GM18499 (cell line): ENCODE measurements around the gene CELSR1.

Experiments used
- ATAC-seq: cut with Tn5 transposase; IDR thresholded peaks from one replicate; pipeline ENCODE4 v1.9.1; 2021; ENCODE audit warnings: moderate number of reproducible peaks; ENCODE audit not compliant: insufficient read depth, unreplicated experiment

Gene CELSR1

DNA sequence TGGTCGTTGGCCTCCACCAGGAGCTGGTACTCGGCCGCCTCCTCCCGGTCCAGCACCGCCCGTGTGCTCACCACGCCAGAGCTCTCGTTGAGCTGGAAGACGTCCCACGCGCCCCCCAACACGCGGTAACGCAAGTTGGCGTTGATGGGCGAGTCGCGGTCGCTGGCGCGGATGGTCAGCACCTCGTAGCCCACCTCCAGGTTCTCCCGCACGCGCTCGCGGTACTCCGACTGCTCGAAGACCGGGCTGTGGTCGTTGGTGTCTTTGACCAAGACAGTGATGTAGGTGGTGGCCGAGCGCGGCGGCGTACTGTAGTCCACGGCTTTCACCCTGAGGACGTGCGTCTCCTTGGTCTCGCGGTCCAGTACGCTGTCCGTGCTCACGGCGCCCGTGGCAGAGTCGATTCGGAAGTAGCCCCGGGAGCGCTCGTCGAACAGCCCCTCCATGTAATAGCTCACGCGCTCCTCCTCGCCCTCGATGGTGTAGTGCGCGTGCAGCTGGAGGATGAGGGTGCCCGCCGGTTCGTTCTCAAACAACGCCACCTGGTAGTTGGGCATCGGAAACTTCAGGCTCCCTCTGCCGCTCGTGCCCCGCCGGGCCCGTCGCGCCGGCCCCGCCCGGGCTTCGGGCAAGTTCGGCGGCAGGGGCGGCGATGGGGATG, 1.4 kb downstream of the CELSR1 start:
- no peak for ATAC-seq

DNA sequence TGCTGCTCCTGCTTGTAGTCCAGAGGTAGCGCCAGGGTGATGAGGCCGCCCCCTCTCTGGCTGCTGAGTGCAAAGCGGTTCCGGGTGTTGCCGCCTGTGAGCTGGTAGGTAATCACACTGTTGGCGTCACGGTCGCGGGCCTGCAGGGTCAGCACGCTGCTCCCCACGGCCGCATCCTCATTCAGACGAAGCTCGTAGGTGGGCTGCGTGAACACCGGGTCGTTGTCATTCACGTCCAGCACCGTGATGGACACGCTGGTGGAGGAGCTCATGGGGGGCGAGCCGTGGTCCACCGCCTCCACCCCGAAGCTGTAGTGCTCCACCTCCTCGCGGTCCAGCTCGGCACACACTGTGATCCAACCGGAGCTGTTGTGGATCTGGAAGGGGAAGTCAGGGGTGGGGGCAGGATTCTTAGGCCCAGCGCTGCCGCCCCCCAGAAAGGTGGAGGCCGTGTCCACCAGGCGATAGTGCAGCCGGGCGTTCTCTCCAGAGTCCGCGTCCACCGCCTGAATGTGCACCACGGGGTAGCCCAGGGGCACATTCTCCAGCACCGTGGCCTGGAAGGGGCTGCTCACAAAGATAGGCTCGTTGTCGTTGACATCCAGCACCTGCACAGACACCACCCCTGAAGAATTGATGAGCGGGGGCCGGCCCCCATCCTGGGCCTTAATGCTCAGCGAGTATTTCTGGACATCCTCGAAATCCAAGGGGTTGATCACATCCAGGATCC, 2.4 kb downstream of the CELSR1 start:
- no peak for ATAC-seq

DNA sequence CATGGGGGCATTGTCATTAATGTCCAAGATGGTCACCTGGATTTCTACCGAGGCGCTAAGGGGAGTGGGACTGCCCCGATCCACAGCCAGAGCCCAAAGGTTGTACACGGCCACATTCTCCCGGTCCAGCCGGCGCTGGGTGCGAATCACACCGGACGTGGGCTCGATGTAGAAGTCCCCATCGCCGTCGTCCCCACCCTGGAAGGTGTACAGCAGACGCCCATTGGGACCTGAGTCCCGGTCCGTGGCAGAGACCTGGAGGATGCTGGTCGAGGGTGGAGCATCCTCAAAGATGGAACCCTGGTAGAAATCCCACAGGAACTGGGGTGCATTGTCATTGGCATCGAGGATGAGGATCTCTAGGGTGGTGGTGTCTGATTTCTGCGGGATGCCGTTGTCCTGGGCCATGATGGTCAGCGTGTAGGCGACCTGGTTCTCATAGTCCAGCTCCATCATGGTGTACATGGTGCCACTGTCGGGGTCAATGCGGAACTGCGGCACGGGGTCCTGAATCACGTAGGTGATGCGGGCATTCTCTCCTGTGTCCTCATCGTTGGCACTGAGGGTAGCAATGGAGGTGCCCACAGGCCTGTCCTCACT, 3.1 kb downstream of the CELSR1 start:
- no peak for ATAC-seq

DNA sequence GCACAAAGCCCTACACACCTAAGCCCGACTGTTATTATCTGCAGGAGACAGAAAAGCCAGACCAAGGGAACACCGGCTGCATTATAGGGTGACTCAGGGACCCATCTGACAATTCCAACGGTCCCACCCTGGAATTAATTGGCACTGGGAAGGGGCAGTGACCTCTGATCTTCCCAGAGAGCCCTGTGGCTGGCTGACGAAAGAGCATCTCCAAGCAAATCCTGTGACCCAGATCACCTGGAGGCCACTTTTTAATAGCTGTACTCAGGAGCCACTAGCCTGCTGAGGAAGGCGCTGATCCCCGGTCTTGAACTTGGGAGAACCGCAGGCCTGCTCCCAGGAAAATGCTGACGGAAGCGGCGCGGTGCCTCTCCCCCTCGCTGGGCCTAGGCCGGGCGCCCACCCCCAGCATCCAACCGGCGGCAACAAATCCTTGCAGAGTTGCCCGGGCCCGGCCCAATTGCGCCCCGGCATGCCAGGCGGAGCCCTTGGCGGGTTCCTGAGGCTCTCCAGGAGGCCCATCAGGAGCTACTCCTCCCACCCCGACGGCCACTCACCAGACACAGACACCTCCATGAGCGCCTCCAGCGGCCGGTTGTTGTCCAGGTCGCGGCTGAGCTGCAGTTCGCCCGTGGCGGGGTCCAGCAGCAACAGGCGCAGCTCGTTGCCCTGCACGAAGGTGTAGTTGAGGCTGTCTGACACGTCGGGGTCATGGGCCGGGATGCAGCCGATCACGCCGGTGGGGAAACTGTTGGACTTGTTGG, 4.2 kb downstream of the CELSR1 start:
- ATAC-seq: no peak

DNA sequence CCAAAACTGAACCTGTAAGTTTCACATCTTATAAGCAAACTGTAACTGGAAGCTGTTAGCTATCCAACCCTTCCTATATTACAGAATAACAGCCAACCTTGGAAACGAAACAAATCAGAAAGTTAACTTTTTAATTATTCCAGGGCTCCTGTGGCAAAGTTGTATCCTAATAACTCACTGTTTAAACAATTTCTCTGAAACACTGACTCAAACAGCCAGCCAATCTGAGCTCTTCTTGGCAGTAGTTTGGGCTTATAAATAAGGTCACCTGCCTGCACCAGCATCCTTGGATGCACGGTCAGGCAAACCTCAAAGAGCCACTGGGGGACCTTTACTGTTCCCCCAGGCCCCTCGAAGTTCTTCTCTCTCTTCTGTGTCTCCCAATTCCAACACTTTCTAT, 5.0 kb downstream of the CELSR1 start:
- no peak for ATAC-seq

DNA sequence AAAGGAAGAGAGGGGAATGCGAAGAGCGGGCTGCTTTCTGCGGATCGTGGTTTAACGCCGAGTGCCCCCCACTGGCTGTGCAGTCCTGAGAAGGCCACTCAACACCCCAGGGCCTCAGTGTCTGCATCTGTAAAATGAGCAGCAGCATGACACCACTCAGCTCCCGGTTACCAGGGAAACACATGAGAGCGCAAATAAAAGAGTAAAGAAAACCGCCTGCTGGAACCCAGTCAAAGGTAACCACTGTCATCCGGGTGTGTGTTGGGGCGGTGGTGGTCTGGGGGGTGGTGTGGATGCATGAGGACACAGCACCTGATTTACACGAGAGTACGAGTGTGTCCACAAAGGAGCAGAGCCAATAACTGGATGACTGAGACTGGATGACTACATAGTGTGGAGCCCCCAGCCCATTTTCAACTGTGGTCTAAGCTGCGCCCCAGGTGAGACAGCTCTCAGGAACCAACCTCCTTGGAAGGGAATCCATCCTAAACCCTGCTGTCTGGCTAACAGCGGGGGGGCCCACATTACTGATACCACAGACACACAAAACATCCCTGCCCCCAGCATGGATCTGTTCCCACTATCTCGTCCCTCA, 5.7 kb downstream of the CELSR1 start:
- ATAC-seq: no peak

DNA sequence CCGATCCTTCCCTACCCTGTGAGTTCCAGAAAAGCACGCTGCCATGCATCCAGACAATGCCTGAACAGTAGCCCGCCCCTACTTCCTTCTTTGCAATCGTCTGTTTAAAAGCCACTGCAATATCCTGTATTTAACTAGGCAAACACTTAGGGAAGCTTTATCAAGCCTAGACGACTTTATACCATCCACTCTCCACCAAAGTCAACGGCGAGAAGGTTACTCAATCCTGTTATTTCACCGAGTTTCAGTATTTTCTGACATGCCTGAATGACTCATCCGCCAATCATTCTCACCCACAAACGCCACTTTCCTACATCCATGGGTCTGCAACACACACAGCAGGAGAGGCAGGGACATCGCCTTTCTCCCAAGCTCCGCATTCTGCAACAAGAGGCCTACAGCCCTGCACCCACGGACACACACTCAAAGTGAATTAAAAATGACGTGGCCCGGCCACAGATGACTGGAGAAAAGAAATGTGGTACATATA, 9.3 kb downstream of the CELSR1 start:
- ATAC-seq: no peak

DNA sequence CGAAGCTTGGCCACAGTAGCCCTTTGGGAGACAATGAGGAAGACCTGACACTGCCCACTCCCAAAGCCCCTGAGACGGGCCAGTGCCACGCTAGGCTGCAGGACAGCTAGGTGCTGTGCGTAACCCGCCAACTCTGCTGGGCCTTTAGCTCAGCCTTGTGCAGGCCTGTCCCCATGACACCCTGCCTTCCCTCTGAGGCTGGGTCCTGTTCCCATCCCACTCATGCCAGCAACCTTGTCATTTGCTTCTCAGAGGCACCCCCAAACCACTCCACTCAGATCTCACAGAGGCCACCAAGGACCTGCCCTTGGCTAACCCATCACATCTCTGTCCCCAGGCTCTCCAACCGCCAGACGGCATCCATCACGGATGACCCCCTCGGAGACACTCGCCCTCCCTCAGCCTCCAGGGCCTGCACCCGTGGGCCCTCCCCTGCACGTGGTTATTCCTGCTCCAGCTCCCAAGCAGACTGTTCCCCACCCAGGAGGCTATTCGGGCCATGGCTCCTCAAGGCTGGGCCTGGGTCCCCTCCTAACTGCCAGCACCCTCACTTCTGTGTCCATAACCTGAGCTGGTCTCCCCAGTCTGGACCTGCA, 11.1 kb downstream of the CELSR1 start:
- no peak for ATAC-seq

DNA sequence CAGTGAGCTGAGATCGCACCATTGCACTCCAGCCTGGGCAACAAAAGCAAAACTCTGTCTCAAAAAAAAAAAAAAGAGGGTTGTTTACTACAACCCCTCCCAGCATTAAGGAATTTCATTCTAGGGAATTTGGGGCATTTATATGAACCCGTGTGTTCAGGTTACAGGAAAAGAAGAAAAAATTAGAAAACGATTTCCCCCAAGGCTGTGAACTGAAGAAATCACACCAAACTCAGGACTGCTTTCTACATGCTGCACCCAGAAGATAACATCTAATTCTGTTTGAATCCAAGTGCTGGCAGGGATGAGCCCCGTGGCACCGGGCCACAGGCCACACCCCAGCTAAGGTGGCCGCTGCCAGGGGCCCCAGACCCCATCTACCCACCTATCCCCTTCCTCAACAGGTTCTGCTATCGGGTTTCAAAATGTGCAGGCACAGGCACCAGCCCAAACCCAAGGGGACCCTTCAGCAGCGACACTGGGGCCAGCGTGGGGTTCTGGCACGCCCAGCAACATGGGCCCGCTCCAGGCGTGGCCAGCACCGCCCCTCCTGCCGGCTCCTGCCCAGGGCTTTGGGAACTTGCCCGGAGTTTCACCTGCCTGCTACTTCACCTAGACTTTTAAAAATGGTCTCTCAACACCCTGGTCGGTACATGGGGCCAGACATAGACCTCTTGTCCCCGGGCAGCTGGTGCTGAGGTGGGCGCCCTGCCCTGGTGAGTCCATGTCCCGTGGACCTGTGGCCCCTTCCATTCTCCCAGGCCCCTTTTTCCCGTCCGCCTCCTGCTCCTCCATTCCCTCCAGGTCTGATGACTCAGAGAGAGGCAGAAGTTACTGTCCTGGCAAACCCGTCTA, 11.8 kb downstream of the CELSR1 start:
- ATAC-seq: no peak

DNA sequence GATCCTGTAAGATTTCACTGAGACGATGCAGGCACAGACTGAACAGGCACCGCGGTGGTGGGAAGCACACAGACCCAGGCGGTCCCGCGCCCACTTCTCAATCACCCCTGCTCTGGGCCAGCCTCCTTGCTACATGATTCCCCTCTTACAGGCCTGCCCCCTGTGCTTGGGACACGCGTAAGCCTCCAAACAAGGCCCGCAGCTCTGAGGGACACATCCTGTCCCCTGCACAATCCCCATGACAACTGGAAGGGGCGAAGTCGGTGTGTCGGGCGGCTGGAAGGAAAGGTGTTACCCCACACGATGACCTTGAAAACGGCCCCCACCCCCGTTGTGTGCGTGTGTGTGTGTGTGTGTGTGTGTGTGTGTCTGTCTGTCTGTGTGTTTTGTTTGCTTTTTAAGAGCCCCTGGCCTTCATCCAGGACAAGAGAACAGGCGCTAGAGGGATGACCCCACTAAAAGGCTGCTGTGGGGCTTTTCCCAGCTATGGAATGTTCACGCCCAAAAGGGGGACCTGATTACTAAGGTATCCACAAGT, 13.1 kb downstream of the CELSR1 start:
- no peak for ATAC-seq

DNA sequence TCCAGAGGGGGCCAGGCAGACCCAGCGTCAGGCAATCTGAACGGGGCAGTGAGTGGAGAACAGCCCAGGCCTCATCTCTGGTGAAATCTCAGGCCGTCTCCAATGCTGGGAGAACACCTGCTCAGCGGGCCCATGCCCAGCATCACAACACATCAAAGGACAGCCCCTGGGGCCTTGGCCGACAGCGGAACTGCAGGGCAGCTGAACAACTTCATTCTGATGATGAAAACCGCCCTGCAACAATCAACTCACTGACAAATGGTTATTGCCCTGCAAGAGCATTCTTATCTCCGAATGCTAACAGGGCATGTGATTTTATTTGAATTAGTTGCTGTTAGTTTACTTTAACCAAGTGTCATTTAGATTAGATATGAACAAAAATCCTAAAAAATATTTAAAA, 14.6 kb downstream of the CELSR1 start:
- no peak for ATAC-seq

DNA sequence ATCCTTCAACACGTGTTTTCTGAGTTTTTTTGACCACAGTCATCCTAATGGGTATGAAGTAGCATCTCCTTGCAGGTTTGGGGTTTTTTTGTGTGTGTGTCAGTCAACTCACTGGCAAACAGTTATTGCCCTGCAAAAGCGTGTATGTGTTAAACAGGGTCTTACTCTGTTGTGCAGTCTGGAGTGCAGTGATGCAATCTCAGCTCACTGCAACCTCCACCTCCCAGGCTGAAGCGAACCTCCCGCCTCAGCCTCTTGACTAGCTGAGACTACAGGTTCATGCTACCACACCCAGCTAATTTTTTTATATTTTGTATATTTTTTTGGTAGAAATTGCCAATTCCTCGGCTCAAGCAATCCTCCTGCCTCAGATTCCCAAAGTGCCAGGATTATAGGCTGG, 15.4 kb downstream of the CELSR1 start:
- no peak for ATAC-seq

DNA sequence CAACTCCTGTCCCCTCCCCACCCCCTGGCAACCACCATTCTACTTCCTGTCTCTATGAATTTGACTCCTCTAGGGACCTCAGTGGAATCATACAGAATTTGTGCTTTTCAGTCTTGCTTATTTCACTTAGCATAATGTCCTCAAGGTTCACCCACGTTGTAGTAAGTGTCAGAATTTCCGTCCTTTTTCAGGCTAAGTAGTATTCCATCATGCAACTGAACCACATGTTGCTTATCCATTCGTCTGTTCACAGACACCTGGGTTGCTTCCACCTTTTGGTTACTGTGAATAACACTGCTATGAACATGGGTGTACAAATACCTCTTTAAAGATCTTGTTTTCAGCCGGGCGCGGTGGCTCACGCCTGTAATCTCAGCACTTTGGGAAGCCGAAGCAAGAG, 16.5 kb downstream of the CELSR1 start:
- ATAC-seq: no peak

DNA sequence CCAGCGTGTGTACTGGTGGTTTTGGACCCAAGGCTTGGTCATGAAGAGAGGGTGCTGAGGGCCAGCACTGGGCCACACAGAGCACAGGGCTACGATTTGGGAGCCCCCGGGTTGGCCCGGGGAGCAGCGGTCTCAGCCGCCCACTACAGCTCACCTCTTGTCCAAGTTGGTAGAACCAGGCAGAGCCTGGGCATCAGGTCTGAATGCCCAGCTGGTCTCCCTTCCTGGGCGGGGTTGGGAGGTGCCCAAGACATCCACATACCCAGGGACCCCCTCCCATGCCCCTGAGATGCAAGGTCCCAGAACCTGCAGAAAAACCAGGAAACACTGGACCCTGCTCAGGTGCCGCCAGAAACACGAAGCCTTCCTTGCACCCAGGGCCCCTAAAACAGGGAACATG, 18.0 kb downstream of the CELSR1 start:
- ATAC-seq: no peak

DNA sequence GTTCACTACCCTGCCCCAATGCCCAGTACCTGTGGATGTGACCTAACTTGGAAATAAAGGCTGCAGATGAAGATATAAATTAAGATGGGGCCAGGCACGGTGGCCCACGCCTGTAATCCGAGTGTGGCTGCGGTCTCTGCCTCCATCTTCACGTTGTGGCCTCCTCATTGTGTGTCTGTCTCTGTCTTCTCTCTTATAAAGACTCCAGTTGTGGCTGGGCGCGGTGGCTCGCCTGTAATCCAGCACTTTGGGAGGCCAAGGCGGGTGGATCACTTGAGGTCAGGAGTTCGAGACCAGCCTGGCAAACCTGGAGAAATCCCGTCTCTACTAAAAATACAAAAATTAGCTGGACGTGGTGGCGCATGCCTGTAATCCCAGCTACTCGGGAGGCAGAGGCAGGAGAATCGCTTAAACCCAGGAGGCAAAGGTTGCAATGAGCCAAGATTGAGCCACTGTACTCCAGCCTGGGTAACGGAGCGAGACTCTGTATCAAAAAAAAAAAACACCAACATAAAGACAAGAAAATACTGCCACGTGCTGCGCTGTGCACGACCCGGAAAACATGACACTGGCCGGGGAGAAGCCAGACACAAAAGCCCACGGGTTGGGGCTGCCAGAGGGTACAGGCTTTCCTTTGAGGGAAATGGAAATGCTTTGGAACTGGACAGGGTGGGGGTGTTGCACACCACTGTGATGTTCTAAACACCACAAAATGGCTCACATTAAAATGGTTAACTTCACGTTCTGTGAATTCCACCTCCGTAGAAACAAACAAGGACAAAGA, 18.7 kb downstream of the CELSR1 start:
- ATAC-seq: no peak

DNA sequence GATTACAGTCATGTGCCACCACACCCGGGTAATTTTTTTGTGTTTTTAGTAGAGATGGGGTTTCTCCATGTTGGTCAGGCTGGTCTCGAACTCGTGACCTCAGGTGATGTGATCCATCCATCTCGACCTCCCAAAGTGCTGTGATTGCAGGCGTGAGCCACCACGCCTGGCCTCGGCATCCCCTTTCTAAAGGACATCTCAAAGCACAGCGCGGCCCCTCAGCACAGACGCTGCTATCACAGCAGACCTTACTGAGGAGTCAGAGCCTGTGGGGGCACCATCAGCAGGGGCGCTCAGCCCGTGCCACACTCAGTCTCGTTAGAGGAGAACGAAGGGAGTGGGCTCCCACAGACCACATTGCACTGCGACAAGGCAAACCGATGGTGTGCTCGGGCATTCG, 19.4 kb downstream of the CELSR1 start:
- no peak for ATAC-seq

DNA sequence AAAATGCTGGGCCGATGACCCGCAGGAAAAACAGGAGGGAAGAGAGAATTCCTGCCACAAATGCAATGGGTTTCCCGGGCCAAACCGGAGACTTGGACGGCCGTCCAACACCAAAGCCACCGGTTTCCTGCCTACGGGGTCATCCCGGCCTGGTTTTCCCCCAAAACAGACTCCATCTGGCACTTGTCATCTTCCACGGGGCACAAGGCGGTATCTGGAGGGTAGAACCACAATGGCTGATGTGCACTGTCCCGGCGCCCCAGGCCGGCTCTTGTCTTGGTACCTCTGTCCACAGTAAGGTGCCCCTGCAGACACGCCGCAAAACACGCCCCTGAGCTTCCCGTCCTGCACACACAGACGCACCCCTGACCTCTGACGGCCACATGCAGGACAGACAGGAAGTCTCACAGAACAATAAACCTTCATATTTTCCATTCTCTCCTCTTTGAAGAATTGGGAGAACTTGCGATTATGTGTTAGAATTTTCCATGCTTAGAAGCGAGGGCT, 20.1 kb downstream of the CELSR1 start:
- no peak for ATAC-seq

DNA sequence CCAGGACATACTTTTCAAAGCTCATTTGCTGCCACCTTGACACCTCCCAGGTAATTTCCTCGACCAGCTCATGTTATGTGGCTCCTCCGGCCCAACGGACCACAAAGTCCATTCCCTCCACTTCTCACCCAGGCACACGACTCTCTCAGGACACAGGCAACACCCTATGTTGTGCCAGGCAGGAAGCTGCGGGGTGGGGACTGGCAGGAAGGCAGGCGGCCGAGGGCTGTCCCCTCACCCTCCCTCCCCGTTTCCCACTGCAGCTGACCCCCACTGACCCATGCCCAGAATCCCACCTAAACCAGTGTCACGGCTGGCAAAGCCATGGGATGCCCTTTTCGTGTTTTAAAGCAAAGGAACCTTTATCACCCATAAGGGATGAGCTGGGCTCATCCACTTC, 20.8 kb downstream of the CELSR1 start:
- ATAC-seq: no peak
